GM12872 (cell line): ENCODE results near the gene ARSH.

Source experiments
- CTCF ChIP-seq: IDR thresholded peaks from 3 replicates; pipeline ENCODE4 v1.5.1; 2011; ENCODE audit warnings: low read depth, mild to moderate bottlenecking, low read length, moderate library complexity; ENCODE audit not compliant: insufficient read depth

The ARSH gene

GRCh38 chrX:2967998-2968909, 38.1 kb upstream of the ARSH start:
- no peak for TF ChIP-seq CTCF

GRCh38 chrX:2969021-2969420, 37.3 kb upstream of the ARSH start:
- TF ChIP-seq CTCF: no peak

GRCh38 chrX:2972391-2972790, 34.0 kb upstream of the ARSH start:
- TF ChIP-seq CTCF: no peak

GRCh38 chrX:2974961-2975360, 31.4 kb upstream of the ARSH start:
- TF ChIP-seq CTCF: no peak

GRCh38 chrX:2984342-2984741, 22.0 kb upstream of the ARSH start:
- TF ChIP-seq CTCF: no peak

GRCh38 chrX:2989565-2989964, 16.8 kb upstream of the ARSH start:
- no peak for TF ChIP-seq CTCF

- TF ChIP-seq CTCF: no peak
These were observed 4.2 kb downstream of the ARSH start for GRCh38 chrX:3010532-3010931.
